GM18498 (cell line): ENCODE data around the gene FGGY.

Source experiments
- ATAC-seq: cut with Tn5 transposase; IDR thresholded peaks from one replicate; pipeline ENCODE4 v1.9.1; 2021; ENCODE audit warnings: mild to moderate bottlenecking, moderate library complexity; ENCODE audit not compliant: unreplicated experiment

The FGGY gene

GRCh38 chr1:59788825-59789224, 491.9 kb downstream of the FGGY start:
- no peak for ATAC-seq

DNA sequence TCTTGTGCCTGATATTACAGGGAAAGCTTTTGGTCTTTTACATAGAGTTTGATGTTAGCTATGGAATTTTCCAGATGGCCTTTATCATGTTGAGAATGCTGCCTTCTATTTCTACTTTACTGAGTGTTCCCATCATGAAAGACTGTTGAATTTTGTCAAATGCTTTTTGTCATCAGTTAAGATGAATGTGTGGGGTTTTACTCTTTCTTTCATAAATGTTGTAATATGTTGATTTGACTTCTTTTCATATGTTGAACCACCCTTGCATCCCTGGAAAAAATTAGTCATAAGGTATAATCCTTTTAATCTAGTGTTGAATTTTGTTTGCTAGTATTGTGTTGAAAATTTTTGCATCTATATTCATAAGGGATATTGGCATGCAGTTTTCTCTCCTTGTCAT, 501.7 kb downstream of the FGGY start:
- no peak for ATAC-seq

GRCh38 chr1:59803458-59804038, 506.7 kb downstream of the FGGY start:
- no peak for ATAC-seq

DNA sequence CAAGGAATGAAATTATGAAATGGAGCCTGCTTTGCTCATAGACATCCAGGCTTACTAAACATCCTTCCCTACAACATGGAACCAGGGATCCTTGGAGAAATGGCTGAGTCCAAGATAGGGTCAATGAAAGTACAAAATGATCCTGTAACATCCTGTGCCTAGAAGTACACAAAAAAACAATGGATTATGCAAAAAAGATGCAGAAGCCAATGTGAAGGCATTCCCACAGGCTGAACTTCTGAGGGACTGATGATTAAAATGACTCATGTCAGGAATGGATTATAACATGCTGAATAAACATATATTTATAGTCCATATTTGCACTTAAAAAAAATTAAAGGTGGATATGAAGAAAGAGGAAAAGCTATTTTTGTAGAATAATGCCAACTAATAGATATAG, 507.4 kb downstream of the FGGY start:
- no peak for ATAC-seq

DNA sequence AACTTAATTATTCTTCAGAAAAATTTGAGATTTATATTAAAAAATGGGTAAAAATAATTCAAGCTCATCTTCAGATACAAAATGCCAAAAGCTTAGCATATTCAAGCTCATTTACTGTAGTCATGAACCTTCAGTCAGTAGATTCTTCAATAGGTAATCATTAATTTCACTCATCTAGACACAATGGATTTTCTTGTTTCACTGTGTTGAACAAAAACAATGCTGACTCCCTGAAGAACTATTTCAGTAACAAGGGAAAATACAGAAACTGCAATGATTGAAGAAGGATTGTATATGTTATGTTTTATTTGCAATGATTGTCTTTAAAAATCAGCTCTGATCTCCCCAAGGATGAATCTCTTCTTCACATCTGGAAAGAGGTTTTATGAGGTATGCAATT, 508.7 kb downstream of the FGGY start:
- no peak for ATAC-seq
